GM12878 (cell line): ENCODE data around the gene NT5E.

Experiments used
- EZH2 ChIP-seq: IDR thresholded peaks from 2 replicates; pipeline ENCODE4 v1.6.1; 2012; ENCODE audit warnings: low read depth, mild to moderate bottlenecking, control low read depth, inconsistent platforms, low read length, borderline replicate concordance; ENCODE audit not compliant: control insufficient read depth
- MTA3 ChIP-seq: IDR thresholded peaks from 2 replicates; pipeline ENCODE4 v1.6.1; 2012; ENCODE audit warnings: low read length, inconsistent platforms, borderline replicate concordance
- ZBTB40 ChIP-seq: fragments of 450-650 bp; IDR thresholded peaks from 2 replicates; pipeline ENCODE4 v1.6.1; 2016; ENCODE audit warnings: mild to moderate bottlenecking, moderate library complexity, borderline replicate concordance
- ZNF274 ChIP-seq: IDR thresholded peaks from one replicate; pipeline ENCODE4 v1.8.0; 2011; ENCODE audit not compliant: insufficient read length, insufficient read depth
- TF ChIP-seq, protein P1 (sequence below): fragments of 450-650 bp; formaldehyde crosslinking; IDR thresholded peaks from 2 replicates; pipeline ENCODE4 v1.4.0; 2022; ENCODE audit warnings: mild to moderate bottlenecking, moderate library complexity

GRCh38 chr6:85401186-85402021, 48.5 kb upstream of the NT5E start:
- TF ChIP-seq MTA3: no peak
- TF ChIP-seq EZH2: no peak
- TF ChIP-seq, protein P1, sequence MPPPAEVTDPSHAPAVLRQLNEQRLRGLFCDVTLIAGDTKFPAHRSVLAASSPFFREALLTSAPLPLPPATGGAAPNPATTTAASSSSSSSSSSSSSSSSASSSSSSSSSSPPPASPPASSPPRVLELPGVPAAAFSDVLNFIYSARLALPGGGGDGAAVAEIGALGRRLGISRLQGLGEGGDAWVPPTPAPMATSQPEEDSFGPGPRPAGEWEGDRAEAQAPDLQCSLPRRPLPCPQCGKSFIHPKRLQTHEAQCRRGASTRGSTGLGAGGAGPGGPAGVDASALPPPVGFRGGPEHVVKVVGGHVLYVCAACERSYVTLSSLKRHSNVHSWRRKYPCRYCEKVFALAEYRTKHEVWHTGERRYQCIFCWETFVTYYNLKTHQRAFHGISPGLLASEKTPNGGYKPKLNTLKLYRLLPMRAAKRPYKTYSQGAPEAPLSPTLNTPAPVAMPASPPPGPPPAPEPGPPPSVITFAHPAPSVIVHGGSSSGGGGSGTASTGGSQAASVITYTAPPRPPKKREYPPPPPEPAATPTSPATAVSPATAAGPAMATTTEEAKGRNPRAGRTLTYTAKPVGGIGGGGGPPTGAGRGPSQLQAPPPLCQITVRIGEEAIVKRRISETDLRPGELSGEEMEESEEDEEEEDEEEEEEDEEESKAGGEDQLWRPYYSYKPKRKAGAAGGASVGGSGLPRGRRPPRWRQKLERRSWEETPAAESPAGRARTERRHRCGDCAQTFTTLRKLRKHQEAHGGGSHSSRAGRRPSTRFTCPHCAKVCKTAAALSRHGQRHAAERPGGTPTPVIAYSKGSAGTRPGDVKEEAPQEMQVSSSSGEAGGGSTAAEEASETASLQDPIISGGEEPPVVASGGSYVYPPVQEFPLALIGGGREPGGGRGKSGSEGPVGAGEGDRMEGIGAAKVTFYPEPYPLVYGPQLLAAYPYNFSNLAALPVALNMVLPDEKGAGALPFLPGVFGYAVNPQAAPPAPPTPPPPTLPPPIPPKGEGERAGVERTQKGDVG (CRISPR knock-in tag): no peak
- no peak for TF ChIP-seq ZBTB40
- no peak for TF ChIP-seq ZNF274
